Adipose tissue (tissue), 3 donors: ENCODE results near the gene POU2F3. TPM values are rescaled to one million over a fixed set of nuclear protein-coding genes. Genes with fewer than 3 reads are reported as not detected.

ENCODE experiments used
- H3K27ac ChIP-seq: one replicate; pipeline ENCODE4 v1.5.1; 2013; ENCODE audit warnings: low read depth, low read length
- WGBS, 3 donors: extraction: QIAGEN DNeasy Blood & Tissue Kit; methylation state at CpG; one replicate each; pipeline ENCODE4 v1.1.7; 2013; 5-methylcytosine and 5-hydroxymethylcytosine counted together
- polyA plus RNA-seq, 3 donors: library from polyadenylated mRNA; stranded (reverse); fragments of 200-250 nt; gene quantifications; one replicate each; pipeline ENCODE4 v1.2.3, GENCODE V29; 2013
- donor health status: healthy with polysubstance abuse.
- donor health status: Bipolar disorder and iron deficiency.
- donor health status: healthy.

Gene POU2F3
- polyA plus RNA-seq, result under 1 TPM in 2 of 3 donors, not detected in 1; 0.08 to 0.16 TPM

DNA sequence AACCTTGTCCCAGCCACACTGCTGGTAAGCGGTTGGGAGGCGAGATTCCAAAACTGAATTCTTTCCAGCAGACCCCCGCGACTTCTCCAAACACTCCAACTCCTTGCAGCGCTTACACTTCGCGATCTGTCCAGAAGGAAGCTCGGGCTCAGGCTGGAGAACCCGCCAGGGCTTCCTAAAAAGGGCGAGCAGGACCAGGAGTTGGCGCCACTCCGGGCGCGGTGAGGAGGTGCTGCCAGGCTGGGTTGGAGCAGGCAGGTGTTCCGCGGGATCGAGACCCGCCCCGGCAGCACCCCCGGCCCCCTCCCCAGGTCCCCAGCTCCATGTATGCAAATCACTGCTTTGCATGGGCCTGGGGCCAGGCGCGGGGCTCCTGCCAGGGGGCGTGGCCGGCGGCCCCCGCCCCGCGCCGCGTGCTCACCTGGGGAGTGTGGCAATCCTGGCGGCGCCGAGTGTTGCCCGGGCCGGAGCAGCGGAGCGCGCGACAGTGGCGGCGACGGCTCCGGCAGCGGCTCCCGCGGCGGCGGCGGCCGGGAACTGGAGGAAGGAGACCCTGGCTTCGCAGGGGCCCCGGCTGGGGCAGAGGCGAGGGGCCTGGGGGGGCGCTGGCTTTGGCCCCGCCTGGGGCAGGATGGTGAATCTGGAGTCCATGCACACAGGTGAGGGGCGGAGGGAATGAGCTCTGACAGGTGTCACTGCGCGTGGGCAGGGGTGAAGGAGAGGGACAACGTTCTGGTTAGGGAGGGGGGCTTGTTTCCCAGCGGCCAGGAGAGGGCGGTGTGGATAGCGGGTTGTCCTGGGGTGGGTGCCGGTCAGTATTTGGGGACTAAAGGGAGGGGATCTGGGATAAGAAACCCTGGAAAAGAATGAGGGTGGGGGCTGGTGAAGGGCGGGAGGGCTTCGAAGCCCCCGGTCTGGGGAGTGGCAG, at the start of gene POU2F3:
POU2F3 (plus strand) TSS at position 428 of the 928 bp plus-strand sequence; CDS start at position 632, 204 bp downstream.
- no peak within 1 kb of the TSS for H3K27ac ChIP-seq
- 6 to 10% (median 9%) methylated on average over 56 to 66 of the region's 66 CpGs for WGBS, 3 donors

GRCh38 chr11:120191058-120191457, 48.9 kb upstream of the POU2F3 start:
- H3K27ac ChIP-seq, result no peak overlapping the region
- 89 to 92% (median 89%) methylated on average over 4 of the region's 4 CpGs for WGBS, 3 donors

DNA sequence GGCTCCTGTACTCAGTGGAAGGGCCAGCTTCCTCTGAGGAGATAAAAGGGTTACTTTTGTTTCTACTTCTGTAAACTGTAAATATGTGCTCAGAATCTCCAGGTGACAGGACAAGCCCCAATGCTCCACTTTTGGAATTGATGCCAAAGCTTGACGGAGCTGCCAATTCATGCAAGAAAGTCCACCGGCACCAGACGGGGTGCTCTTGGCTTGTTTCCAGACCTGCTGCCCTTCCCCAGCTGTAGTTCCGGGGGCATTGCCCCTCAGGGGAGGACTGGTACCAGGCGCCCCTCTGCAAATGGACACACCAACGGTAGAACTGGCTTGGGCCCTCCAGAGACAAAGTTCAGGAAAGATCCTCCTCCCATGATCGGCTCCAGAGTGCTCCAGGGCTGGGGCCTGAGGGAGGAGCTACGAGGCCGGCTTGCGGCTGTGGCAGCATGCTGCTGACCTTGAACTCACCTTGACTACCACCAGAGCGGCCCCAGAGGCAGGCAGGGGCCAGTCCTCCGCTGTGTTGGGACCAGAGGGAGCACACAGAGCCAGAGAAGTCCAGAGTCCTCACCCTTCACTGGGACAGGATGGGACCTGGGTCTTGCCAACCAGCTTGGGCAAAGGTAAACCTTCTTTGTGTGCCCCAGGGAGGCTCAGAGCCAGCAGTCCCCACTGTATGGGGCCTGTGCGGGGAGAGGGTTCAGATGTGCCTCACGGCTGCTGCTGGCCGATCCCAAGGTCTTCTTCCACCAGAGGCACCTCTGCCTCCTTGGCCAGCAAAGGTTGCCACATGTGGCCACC, 46.9 kb upstream of the POU2F3 start:
- H3K27ac ChIP-seq, result no peak overlapping the region
- 26 to 80% (median 78%) methylated on average over 13 to 15 of the region's 15 CpGs for WGBS, 3 donors

- no peak overlapping the region for H3K27ac ChIP-seq
- 94 to 97% (median 96%) methylated on average over 4 of the region's 4 CpGs for WGBS, 3 donors
Observed at GRCh38 chr11:120194166-120194565, 45.8 kb upstream of the POU2F3 start.

- H3K27ac ChIP-seq, result no peak overlapping the region
- 79 to 83% (median 80%) methylated on average over 13 of the region's 13 CpGs for WGBS, 3 donors
Observed at GRCh38 chr11:120195601-120196320, 44.2 kb upstream of the POU2F3 start.

- no peak overlapping the region for H3K27ac ChIP-seq
- WGBS, 3 donors, result 72 to 84% (median 77%) methylated on average over 6 of the region's 6 CpGs
Observed at GRCh38 chr11:120196826-120197225, 43.1 kb upstream of the POU2F3 start.

GRCh38 chr11:120197251-120197891, 42.6 kb upstream of the POU2F3 start:
- H3K27ac ChIP-seq, result no peak overlapping the region
- 68 to 87% (median 75%) methylated on average over 14 of the region's 14 CpGs for WGBS, 3 donors

GRCh38 chr11:120197977-120198376, 42.0 kb upstream of the POU2F3 start:
- 69 to 88% (median 78%) methylated on average over 9 of the region's 9 CpGs for WGBS, 3 donors
- no peak overlapping the region for H3K27ac ChIP-seq

DNA sequence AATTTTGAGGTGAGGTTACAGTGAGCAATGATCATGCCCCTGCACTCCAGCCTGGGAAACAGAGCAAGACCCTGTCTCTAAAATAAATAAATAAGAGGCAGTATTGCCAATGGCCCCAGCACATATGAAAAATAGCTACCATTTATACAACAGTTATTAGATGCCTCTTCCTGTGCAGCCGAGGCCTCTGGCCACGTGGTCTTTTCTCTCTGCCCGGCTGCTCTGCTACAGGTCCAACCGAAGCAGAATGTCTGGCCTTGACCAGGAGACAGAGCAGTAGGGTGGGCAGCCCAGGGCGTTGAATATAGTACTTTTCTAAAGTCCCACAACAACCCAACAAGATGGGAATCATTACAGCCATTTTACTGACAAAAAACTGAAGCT, 41.5 kb upstream of the POU2F3 start:
- 70 to 78% (median 71%) methylated on average over 5 of the region's 5 CpGs for WGBS, 3 donors
- no peak overlapping the region for H3K27ac ChIP-seq

DNA sequence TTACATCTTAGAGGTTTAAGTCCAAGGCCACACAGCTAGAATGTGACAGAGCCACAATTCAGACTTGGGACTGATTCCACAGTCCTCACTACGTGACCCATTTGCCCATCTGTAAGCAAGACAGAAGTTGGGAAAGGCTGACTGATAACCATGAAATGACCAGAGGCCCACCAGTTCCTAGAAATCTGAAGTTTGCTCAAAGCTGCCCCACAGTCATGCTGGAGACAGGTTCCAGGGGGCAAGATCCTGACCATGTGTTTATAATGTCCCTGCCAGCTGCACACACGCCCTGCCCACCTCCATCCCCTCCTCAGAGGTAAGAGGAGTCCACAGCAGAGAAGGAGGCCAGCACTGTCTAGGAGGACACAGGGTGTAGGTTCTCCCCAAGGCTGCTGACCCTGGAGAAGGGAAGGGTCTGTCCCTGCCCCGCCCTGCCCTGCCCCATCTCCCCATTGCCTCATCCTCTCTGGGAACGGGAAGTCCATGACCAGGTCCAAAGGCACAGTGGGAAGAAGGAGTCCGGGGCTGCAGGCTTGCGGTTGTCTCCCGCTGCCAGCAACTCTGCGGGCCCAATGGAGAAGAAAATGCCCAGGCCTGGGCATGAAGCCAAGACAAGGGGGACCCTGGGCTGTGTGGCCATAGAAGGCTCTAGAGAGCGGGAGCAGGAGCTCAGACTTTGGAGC, 41.0 kb upstream of the POU2F3 start:
- 82 to 88% (median 85%) methylated on average over 9 of the region's 9 CpGs for WGBS, 3 donors
- H3K27ac ChIP-seq, result no peak overlapping the region

GRCh38 chr11:120199613-120200012, 40.3 kb upstream of the POU2F3 start:
- H3K27ac ChIP-seq, result no peak overlapping the region
- WGBS, 3 donors, result 95% methylated on average over 9 of the region's 9 CpGs

- WGBS, 3 donors, result 65 to 79% (median 77%) methylated on average over 1 of the region's 1 CpG
- H3K27ac ChIP-seq, result no peak overlapping the region
Observed at GRCh38 chr11:120200677-120201076, 39.3 kb upstream of the POU2F3 start.

DNA sequence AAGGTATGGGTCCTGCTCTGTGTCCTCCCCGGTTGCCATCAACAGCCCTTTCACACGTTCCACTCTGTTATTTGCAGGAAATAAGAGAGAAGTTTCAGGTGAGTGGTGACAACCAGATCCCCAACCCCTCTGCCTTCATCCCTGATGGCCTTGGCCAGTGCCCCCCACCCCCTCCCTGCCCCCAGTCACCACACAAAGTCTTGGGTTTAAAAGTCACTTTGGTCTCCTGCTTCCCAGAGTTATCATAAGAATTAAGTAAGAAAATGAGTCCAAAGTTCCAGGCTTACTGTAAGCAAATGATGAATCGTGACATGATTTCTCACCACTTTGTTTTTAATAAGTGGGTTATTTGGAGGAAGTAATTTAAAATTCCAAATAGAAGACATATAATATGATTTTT, 38.3 kb upstream of the POU2F3 start:
- 56 to 71% (median 61%) methylated on average over 3 of the region's 3 CpGs for WGBS, 3 donors

GRCh38 chr11:120203626-120204025, 36.3 kb upstream of the POU2F3 start:
- 68 to 91% (median 85%) methylated on average over 4 of the region's 4 CpGs for WGBS, 3 donors
- no peak overlapping the region for H3K27ac ChIP-seq

More for the DNA sequence above, 38.3 kb upstream of the POU2F3 start:
- H3K27ac ChIP-seq, result no peak overlapping the region

- H3K27ac ChIP-seq, result no peak overlapping the region
- WGBS, 3 donors, result 91 to 93% (median 92%) methylated on average over 7 of the region's 7 CpGs
Observed at GRCh38 chr11:120205596-120206161, 34.3 kb upstream of the POU2F3 start.

DNA sequence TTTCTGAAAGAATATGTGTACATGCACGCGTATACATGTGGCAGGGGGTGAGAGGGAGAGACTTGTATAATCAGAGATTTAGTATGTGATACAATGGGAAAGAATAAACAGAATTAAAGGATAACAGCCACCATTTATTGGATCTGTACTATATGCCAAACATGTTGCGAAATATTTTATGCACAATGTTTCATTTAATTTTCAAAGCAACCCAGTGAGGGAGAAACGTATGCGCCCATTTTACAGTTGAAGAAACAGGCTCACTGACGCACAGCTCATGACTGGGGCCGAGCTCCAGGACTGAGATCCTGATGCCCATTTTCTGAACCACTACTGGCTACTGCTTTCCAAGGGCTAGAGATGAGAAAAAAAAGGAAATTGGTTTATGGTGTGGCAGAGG, 32.4 kb upstream of the POU2F3 start:
- 64 to 87% (median 83%) methylated on average over 7 of the region's 7 CpGs for WGBS, 3 donors
- no peak overlapping the region for H3K27ac ChIP-seq

DNA sequence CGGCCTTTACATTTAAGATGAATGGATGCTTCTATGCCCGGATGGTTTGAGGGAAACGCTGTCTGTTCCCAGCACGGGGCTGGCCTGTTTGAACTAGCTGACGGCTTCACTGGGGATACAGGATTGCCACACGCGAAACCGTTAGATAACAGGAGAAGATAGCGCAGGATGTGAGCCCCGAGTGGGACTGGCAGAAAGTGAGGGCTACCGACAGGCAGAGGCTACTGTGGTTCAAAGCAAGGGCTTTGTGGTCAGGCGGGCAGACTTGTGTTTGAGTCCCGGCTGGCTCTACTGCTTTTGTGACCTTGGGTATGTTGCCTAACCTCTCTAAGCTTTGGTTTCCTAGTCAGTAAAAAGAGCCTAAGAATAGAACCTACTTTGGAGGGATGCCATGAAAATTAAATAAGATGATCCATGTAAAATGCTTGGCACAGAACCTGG, 31.9 kb upstream of the POU2F3 start:
- 21 to 32% (median 30%) methylated on average over 13 of the region's 13 CpGs for WGBS, 3 donors

More for the DNA sequence above, 31.9 kb upstream of the POU2F3 start:
- peak overlapping the region; percentile 7 for H3K27ac ChIP-seq
